Measurements from ENCODE around the gene SHQ1.

SHQ1 gene

DNA sequence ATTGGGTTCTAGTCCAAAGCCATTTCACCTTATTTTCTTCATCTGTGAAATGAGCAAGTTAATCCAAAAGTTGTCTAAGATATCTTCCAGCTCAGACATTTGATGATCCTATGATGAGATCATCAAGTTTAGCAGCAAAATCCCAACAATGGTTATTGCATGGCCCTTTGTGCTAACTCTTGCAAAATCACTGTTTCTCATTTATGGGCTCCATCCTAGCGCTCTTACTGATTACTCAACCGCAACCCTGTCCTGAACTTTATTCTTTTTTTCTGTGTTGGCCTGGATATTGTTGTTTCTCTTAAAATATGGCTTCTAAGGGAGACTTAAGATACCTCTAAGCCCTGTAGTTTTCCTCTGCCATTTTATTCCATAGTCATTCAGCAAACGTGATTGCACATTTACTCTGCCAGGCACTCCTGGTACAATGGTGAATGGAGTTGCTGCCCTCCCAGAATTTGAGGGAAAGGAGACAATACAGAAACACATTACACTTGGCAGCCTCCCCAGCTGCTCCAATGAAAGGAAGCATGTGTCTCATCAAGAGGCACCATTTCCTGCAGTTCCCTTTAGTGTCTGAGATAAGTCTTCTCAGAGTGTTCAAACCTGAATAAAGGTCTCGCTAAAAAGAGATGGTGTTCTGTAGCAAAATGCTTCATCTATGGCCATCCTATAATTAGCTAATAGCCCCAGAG is 44.0 kb upstream of the SHQ1 start:
- Mint-ChIP-seq H3K4me1 (peaks cover 65% of the 10 kb centered on the region), H3K36me3 (ENCODE audit: low read depth) (peaks cover 4% of the 10 kb centered on the region), H3K27ac (peak overlapping the region; percentile 95 to 98 (median 96)), H3K4me3 (peak overlapping the region in 2 of 3 experiments; percentile 33 to 38), H3K9me3 (no peaks in the 10 kb centered on the region), H3K27me3 (ENCODE audit: low read depth) (no peaks in the 10 kb centered on the region)
- TF ChIP-seq CTCF (IDR thresholded peaks at IDR 0.05; ENCODE audit: unreplicated experiment in 3 of 3), result no peak

GRCh38 chr3:72891053-72891855 is 43.0 kb upstream of the SHQ1 start:
- Mint-ChIP-seq H3K9me3 (no peaks in the 10 kb centered on the region), H3K36me3 (ENCODE audit: low read depth) (peaks cover 4% of the 10 kb centered on the region), H3K27ac (peak overlapping the region; percentile 95 to 98 (median 96)), H3K4me1 (peaks cover 65% of the 10 kb centered on the region), H3K4me3 (peak overlapping the region; percentile 54 to 91 (median 87)), H3K27me3 (ENCODE audit: low read depth) (no peaks in the 10 kb centered on the region)
- no peak for TF ChIP-seq CTCF (IDR thresholded peaks at IDR 0.05; ENCODE audit: unreplicated experiment in 3 of 3)

DNA sequence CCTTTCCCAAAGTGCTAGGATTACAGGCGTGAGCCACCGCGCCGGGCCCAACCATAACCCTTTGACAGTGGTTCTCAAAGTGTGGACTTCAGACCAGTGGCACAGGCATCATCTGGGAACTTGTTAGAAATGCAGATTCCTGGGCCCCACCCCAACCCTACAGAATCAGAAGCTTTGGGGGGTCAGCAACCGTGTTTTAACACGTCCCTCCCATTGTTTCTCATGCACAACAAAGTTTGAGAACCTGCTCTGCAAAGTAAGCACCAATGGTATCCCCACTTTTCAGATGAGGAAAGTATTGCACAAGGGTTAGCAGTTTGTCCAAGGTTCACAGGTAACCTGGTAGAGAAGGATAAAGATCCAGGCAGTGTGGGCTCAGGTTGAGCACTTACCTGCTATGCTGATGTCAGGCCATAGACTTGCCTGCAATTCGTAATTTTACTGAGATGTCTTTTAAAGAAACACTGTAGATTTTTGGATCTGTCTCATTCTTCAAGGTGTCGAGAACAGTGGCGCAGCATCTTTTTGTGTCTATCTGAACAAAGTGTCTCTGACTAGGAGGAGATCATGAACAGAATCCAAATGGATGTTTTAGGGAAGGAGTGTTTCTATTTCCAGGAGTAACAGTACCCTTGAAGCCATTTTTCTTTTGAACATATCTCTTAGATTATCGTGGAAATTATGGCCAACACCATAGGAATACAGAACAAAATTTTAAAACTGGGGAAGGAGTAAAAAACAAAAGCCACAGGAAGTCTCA is 42.1 kb upstream of the SHQ1 start:
- peaks cover 4% of the 10 kb centered on the region for H3K36me3 Mint-ChIP-seq (ENCODE audit: low read depth)
- no peaks in the 10 kb centered on the region for H3K27me3 Mint-ChIP-seq (ENCODE audit: low read depth)
- H3K4me1 Mint-ChIP-seq, result peaks cover 58% of the 10 kb centered on the region
- H3K9me3 Mint-ChIP-seq, result no peaks in the 10 kb centered on the region
- H3K4me3 Mint-ChIP-seq, result peak overlapping the region; percentile 84 to 91 (median 87)
- H3K27ac Mint-ChIP-seq, result peak overlapping the region; percentile 95 to 98 (median 96)
- no peak for TF ChIP-seq CTCF (IDR thresholded peaks at IDR 0.05; ENCODE audit: unreplicated experiment in 3 of 3)

- H3K36me3 Mint-ChIP-seq (ENCODE audit: low read depth), result peaks cover 4% of the 10 kb centered on the region
- no peak for TF ChIP-seq CTCF (IDR thresholded peaks at IDR 0.05; ENCODE audit: unreplicated experiment in 3 of 3)
- peak overlapping the region; percentile 88 to 98 (median 96) for H3K27ac Mint-ChIP-seq
- H3K27me3 Mint-ChIP-seq (ENCODE audit: low read depth), result peaks cover under 1% of the 10 kb centered on the region
- H3K9me3 Mint-ChIP-seq, result no peaks in the 10 kb centered on the region
- H3K4me1 Mint-ChIP-seq, result peaks cover 52% of the 10 kb centered on the region
- peak overlapping the region; percentile 84 to 91 (median 87) for H3K4me3 Mint-ChIP-seq
Measured at GRCh38 chr3:72889310-72890165, 41.3 kb upstream of the SHQ1 start.

DNA sequence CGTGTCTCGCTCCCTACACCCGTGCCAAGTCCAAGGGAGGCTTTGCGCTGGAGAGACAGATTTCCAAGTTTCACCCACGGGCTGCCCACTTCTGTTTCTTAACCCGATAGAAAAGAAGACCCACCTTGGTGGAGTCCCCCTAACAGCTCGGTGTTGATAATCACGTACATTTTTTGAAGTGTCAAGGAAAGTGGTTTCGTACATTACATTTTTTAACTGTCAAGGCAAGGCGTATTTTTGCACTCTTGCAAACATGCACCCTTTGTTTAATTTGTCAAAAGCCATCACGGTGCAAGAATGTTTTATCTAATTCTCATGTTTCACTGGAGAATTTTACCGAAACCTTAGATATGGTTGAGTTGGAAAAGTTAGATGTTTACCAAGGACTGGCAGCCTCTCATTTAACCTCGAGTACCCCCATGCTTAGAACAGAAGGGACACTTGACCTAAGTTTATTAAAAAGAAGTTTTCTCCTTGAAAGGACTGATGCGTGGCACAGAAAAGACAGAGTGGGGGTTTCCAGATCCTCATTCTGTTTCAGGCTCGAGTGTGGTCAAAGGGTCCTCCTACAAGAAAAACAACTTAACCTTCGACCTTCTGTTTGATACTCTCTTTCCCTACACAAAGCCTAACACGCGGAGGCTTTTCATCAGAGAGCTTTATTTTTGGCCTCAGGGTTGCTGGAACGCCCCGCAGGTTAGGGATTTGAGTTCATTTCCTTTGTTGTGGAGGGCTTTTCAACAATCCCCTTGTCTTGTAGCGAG is 40.5 kb upstream of the SHQ1 start:
- peak overlapping the region; percentile 84 to 91 (median 87) for H3K4me3 Mint-ChIP-seq
- peak overlapping the region; percentile 88 to 98 (median 96) for H3K27ac Mint-ChIP-seq
- H3K9me3 Mint-ChIP-seq, result peaks cover 5% of the 10 kb centered on the region
- H3K4me1 Mint-ChIP-seq, result peaks cover 52% of the 10 kb centered on the region
- no peak for TF ChIP-seq CTCF (IDR thresholded peaks at IDR 0.05; ENCODE audit: unreplicated experiment in 3 of 3)
- H3K27me3 Mint-ChIP-seq (ENCODE audit: low read depth), result peaks cover 3% of the 10 kb centered on the region
- peaks cover 4% of the 10 kb centered on the region for H3K36me3 Mint-ChIP-seq (ENCODE audit: low read depth)
